ENCODE measurements around the gene SORT1.
"Not testable (repeated sequence)": the region's sequence is repeated elsewhere in the genome, so short reads cannot be mapped to it uniquely, and the experiment has no call there.

Gene SORT1

GRCh38 chr1:109290137-109290536, 107.6 kb downstream of the SORT1 start:
- no peaks in the 10 kb centered on the region for H3K36me3 ChIP-seq
- no peak for DNase-seq
- no peak overlapping the region for H3K4me3 ChIP-seq (ENCODE audit: low read depth, low read length)
- H3K27me3 ChIP-seq: no peaks in the 10 kb centered on the region
- no peak for TF ChIP-seq CTCF (IDR thresholded peaks at IDR 0.05; ENCODE audit: low read depth, low read length)
- no peaks in the 10 kb centered on the region for H3K9me3 ChIP-seq
- no peaks in the 10 kb centered on the region for H3K4me1 ChIP-seq

GRCh38 chr1:109286762-109287161, 111.0 kb downstream of the SORT1 start:
- DNase-seq; H3K4me3 ChIP-seq (ENCODE audit: low read depth, low read length); H3K9me3 ChIP-seq; H3K27me3 ChIP-seq; H3K36me3 ChIP-seq; H3K4me1 ChIP-seq: not testable (repeated sequence)

- DNase-seq: no peak
- H3K4me3 ChIP-seq (ENCODE audit: low read depth, low read length): peak overlapping the region; percentile 91
- no peaks in the 10 kb centered on the region for H3K9me3 ChIP-seq
- no peaks in the 10 kb centered on the region; the same call in 1 of the 2 replicates for H3K36me3 ChIP-seq
- no peak for TF ChIP-seq CTCF (IDR thresholded peaks at IDR 0.05; ENCODE audit: low read depth, low read length)
- no peaks in the 10 kb centered on the region for H3K27me3 ChIP-seq
- H3K4me1 ChIP-seq: peaks cover 8% of the 10 kb centered on the region
Observed at GRCh38 chr1:109283748-109284600, 113.7 kb downstream of the SORT1 start.

GRCh38 chr1:109282952-109283747, 114.6 kb downstream of the SORT1 start, which contains the start of gene PSRC1:
Gene PSRC1, minus strand, starts transcription at chr1:109283145.
- TF ChIP-seq CTCF (IDR thresholded peaks at IDR 0.05; ENCODE audit: low read depth, low read length): 0 out of 2 replicates have a peak, but pooled peaks have one; percentile 15

GRCh38 chr1:109282497-109282951, 115.2 kb downstream of the SORT1 start:
- Histone ChIP-seq H3K36me3 (peaks cover 7% of the 10 kb centered on the region; the same call in 1 of the 2 replicates), H3K4me3 (ENCODE audit: low read depth, low read length) (peak overlapping the region; percentile 91), H3K27me3 (no peaks in the 10 kb centered on the region), H3K4me1 (peaks cover 8% of the 10 kb centered on the region), H3K9me3 (no peaks in the 10 kb centered on the region)
- no peak for DNase-seq
- TF ChIP-seq CTCF (IDR thresholded peaks at IDR 0.05; ENCODE audit: low read depth, low read length): no peak

More at GRCh38 chr1:109282952-109283747, 114.6 kb downstream of the SORT1 start, which contains the start of gene PSRC1:
- peak; percentile 98 for DNase-seq
- Histone ChIP-seq H3K9me3 (no peaks in the 10 kb centered on the region), H3K4me3 (ENCODE audit: low read depth, low read length) (peak within 1 kb of the TSS; percentile 91), H3K27me3 (no peaks in the 10 kb centered on the region), H3K4me1 (peaks cover 8% of the 10 kb centered on the region), H3K36me3 (peaks cover 6% of the 10 kb centered on the region; the same call in 1 of the 2 replicates)

GRCh38 chr1:109281680-109282496, 115.8 kb downstream of the SORT1 start:
- Histone ChIP-seq H3K36me3 (peaks cover 7% of the 10 kb centered on the region; the same call in 1 of the 2 replicates), H3K27me3 (no peaks in the 10 kb centered on the region), H3K9me3 (no peaks in the 10 kb centered on the region), H3K4me3 (ENCODE audit: low read depth, low read length) (peak overlapping the region; percentile 91), H3K4me1 (peaks cover 8% of the 10 kb centered on the region)
- DNase-seq: no peak
- no peak for TF ChIP-seq CTCF (IDR thresholded peaks at IDR 0.05; ENCODE audit: low read depth, low read length)
